Amniotic stem cell (primary cell): ENCODE measurements around the gene SKOR2.

ENCODE experiments used
- DNase-seq: peaks from one replicate; lab custom pipeline; 2025; lab: John Stamatoyannopoulos, UW

The SKOR2 gene

GRCh38 chr18:47251289-47252120, at the start of gene SKOR2:
Gene SKOR2 (minus strand): TSS chr18:47251660. CDS start chr18:47249183, 2,477 bp downstream.
- DNase-seq = no peak

GRCh38 chr18:47296462-47296861, 45.0 kb upstream of the SKOR2 start:
- no peak for DNase-seq

GRCh38 chr18:47294801-47295200, 43.3 kb upstream of the SKOR2 start:
- no peak for DNase-seq

- no peak for DNase-seq
These were observed 37.3 kb upstream of the SKOR2 start for GRCh38 chr18:47288741-47289140.

GRCh38 chr18:47287911-47288585, 36.6 kb upstream of the SKOR2 start:
- DNase-seq = no peak

GRCh38 chr18:47286776-47287410, 35.4 kb upstream of the SKOR2 start:
- no peak for DNase-seq

GRCh38 chr18:47285456-47285855, 34.0 kb upstream of the SKOR2 start:
- no peak for DNase-seq

GRCh38 chr18:47284721-47285395, 33.4 kb upstream of the SKOR2 start:
- no peak for DNase-seq

GRCh38 chr18:47283476-47283875, 32.0 kb upstream of the SKOR2 start:
- DNase-seq = no peak

GRCh38 chr18:47280121-47280520, 28.7 kb upstream of the SKOR2 start:
- DNase-seq = no peak

- no peak for DNase-seq
These were observed 23.5 kb upstream of the SKOR2 start for GRCh38 chr18:47274961-47275360.

GRCh38 chr18:47265197-47265596, 13.7 kb upstream of the SKOR2 start:
- DNase-seq = no peak

GRCh38 chr18:47264308-47264700, 12.8 kb upstream of the SKOR2 start:
- DNase-seq = no peak

GRCh38 chr18:47263430-47264307, 12.2 kb upstream of the SKOR2 start:
- no peak for DNase-seq

- DNase-seq = no peak
These were observed 11.6 kb upstream of the SKOR2 start for GRCh38 chr18:47263150-47263429.

- DNase-seq = no peak
These were observed 11.1 kb upstream of the SKOR2 start for GRCh38 chr18:47262301-47263149.

- DNase-seq = no peak
These were observed 10.4 kb upstream of the SKOR2 start for GRCh38 chr18:47261902-47262300.

- no peak for DNase-seq
These were observed 9.7 kb upstream of the SKOR2 start for GRCh38 chr18:47260924-47261701.

- DNase-seq = no peak
These were observed 8.9 kb upstream of the SKOR2 start for GRCh38 chr18:47260120-47260923.
